HepG2 (cell line): ENCODE data around the gene LMTK2. TPM values are rescaled to one million over a fixed set of nuclear protein-coding genes. Genes with fewer than 3 reads are reported as not detected.

Experiments used
- ATM ChIP-seq: fragments of 450-650 bp; IDR thresholded peaks from 2 replicates; pipeline ENCODE4 v1.7.1; 2017; ENCODE audit warnings: mild to moderate bottlenecking, borderline replicate concordance
- FOSL1 ChIP-seq: sonication (generic); formaldehyde crosslinking; IDR thresholded peaks from 2 replicates; pipeline ENCODE4 v1.9.0; 2021; ENCODE audit warnings: missing genetic modification reagents, borderline replicate concordance
- MIER2 ChIP-seq: IDR thresholded peaks from 2 replicates; pipeline ENCODE4 v1.6.1; 2016; ENCODE audit warnings: missing biosample characterization, missing genetic modification reagents
- NFE2 ChIP-seq: sonication (generic); formaldehyde crosslinking; IDR thresholded peaks from 2 replicates; pipeline ENCODE4 v1.4.0; 2020; ENCODE audit warnings: missing genetic modification reagents
- NFE2L1 ChIP-seq: sonication (generic); formaldehyde crosslinking; IDR thresholded peaks from 2 replicates; pipeline ENCODE4 v1.4.0; 2020; ENCODE audit warnings: missing genetic modification reagents, mild to moderate bottlenecking, borderline replicate concordance
- NR2F2 ChIP-seq: IDR thresholded peaks from 2 replicates; pipeline ENCODE4 v1.6.1; 2012; ENCODE audit warnings: low read depth, inconsistent platforms, borderline replicate concordance
- PHF5A ChIP-seq: IDR thresholded peaks from one replicate; pipeline ENCODE4 v1.6.1; 2018; ENCODE audit warnings: low read depth, missing genetic modification reagents; ENCODE audit not compliant: unreplicated experiment
- RORA ChIP-seq: sonication (generic); formaldehyde crosslinking; IDR thresholded peaks from 2 replicates; pipeline ENCODE4 v1.5.0; 2020; ENCODE audit warnings: mild to moderate bottlenecking, missing genetic modification reagents, moderate library complexity
- SOX6 ChIP-seq, 2 experiments: fragments of 450-650 bp in 1 of 2; sonication (generic) in 1 of 2; formaldehyde crosslinking in 1 of 2; IDR thresholded peaks; 2 replicates each; pipeline versions ENCODE4 v1.4.0 to v1.6.1; 2017 to 2020; ENCODE audit warnings: antibody characterized with exemption in 1 of 2, mild to moderate bottlenecking in 1 of 2, missing genetic modification reagents in 1 of 2
- SP5 ChIP-seq: IDR thresholded peaks from 2 replicates; pipeline ENCODE4 v1.6.1; 2016; ENCODE audit warnings: low read depth, borderline replicate concordance
- SYNCRIP ChIP-seq: fragments of 200-400 bp; formaldehyde crosslinking; IDR thresholded peaks from 2 replicates; pipeline ENCODE4 v1.6.1; 2018; ENCODE audit warnings: mild to moderate bottlenecking, low read depth, low read length; ENCODE audit not compliant: insufficient read depth
- TEAD2 ChIP-seq: sonication (generic); formaldehyde crosslinking; IDR thresholded peaks from 2 replicates; pipeline ENCODE4 v1.9.0; 2021; ENCODE audit warnings: missing genetic modification reagents
- YY1 ChIP-seq: IDR thresholded peaks from 2 replicates; pipeline ENCODE4 v1.6.1; 2011; ENCODE audit warnings: low read length, low read depth, moderate library complexity, mild to moderate bottlenecking; ENCODE audit not compliant: insufficient read depth, insufficient replicate concordance
- ZFP82 ChIP-seq: sonication (generic); formaldehyde crosslinking; IDR thresholded peaks from 2 replicates; pipeline ENCODE4 v1.5.1; 2020; ENCODE audit warnings: mild to moderate bottlenecking, missing genetic modification reagents, borderline replicate concordance
- ZNF251 ChIP-seq: sonication (generic); formaldehyde crosslinking; IDR thresholded peaks from 2 replicates; pipeline ENCODE4 v1.9.0; 2021; ENCODE audit warnings: mild to moderate bottlenecking, missing genetic modification reagents
- ZNF30 ChIP-seq: sonication (generic); formaldehyde crosslinking; IDR thresholded peaks from 2 replicates; pipeline ENCODE4 v1.5.0; 2020; ENCODE audit warnings: mild to moderate bottlenecking, missing genetic modification reagents
- ZNF468 ChIP-seq: sonication (generic); formaldehyde crosslinking; IDR thresholded peaks from 2 replicates; pipeline ENCODE4 v1.8.0; 2022; ENCODE audit warnings: mild to moderate bottlenecking, moderate library complexity, missing genetic modification reagents
- ZNF484 ChIP-seq: sonication (generic); formaldehyde crosslinking; IDR thresholded peaks from 2 replicates; pipeline ENCODE4 v1.5.1; 2020; ENCODE audit warnings: mild to moderate bottlenecking, low read depth, missing genetic modification reagents, borderline replicate concordance
- ZNF501 ChIP-seq: sonication (generic); formaldehyde crosslinking; IDR thresholded peaks from 2 replicates; pipeline ENCODE4 v1.5.1; 2020; ENCODE audit warnings: mild to moderate bottlenecking, moderate library complexity, missing genetic modification reagents
- ZNF547 ChIP-seq: sonication (generic); formaldehyde crosslinking; IDR thresholded peaks from 2 replicates; pipeline ENCODE4 v1.5.1; 2020; ENCODE audit warnings: mild to moderate bottlenecking, missing genetic modification reagents
- ZNF773 ChIP-seq: sonication (generic); formaldehyde crosslinking; IDR thresholded peaks from 2 replicates; pipeline ENCODE4 v1.4.0; 2020; ENCODE audit warnings: missing genetic modification reagents, borderline replicate concordance
- ZNF878 ChIP-seq: sonication (generic); formaldehyde crosslinking; IDR thresholded peaks from 2 replicates; pipeline ENCODE4 v1.8.1; 2023; ENCODE audit warnings: mild to moderate bottlenecking, missing genetic modification reagents, moderate library complexity
- ZSCAN22 ChIP-seq: sonication (generic); formaldehyde crosslinking; IDR thresholded peaks from 2 replicates; pipeline ENCODE4 v1.4.0; 2020; ENCODE audit warnings: mild to moderate bottlenecking, missing genetic modification reagents
- polyA plus RNA-seq, 8 experiments: library from polyadenylated mRNA; depleted of rRNA in 3 of 8; stranded (reverse) in 7 of 8; unstranded in 1 of 8; fragments of >200 nt; fragmentation: Illumina TruSeq in 4 of 8; extraction: Trizol in 4 of 8; gene quantifications; 2 replicates each; pipeline versions ENCODE4 v1.2.1 to v1.2.3, GENCODE V29; 2011 to 2016; ENCODE audit warnings: low read depth in 4 of 8, missing spikeins in 1 of 8, mixed read lengths in 1 of 8; ENCODE audit not compliant: insufficient read depth in 1 of 8
- total RNA-seq, 5 experiments: library from RNA; depleted of rRNA; stranded (reverse); fragments of >200 nt; fragmentation: Illumina TruSeq; extraction: Trizol; gene quantifications; 2 replicates each; pipeline ENCODE4 v1.2.3, GENCODE V29; 2016; ENCODE audit warnings: low read depth in 1 of 5
- TF ChIP-seq, protein P1 (sequence below): fragments of 450-650 bp; IDR thresholded peaks from 2 replicates; pipeline ENCODE4 v1.6.1; 2017
- TF ChIP-seq, protein P2 (sequence below): sonication (generic); formaldehyde crosslinking; IDR thresholded peaks from 2 replicates; pipeline ENCODE4 v1.4.0; 2020; ENCODE audit warnings: missing genetic modification reagents, borderline replicate concordance
- TF ChIP-seq, protein P3 (sequence below): sonication (generic); formaldehyde crosslinking; IDR thresholded peaks from 2 replicates; pipeline ENCODE4 v1.8.1; 2023; ENCODE audit warnings: mild to moderate bottlenecking, moderate library complexity, missing genetic modification reagents

Gene LMTK2
- total and polyA plus RNA-seq, 2 of the 13 experiments (the other 11 are each of a cell fraction or from before 2014, with no cell fraction given) = 9.5 to 11.7 TPM

DNA sequence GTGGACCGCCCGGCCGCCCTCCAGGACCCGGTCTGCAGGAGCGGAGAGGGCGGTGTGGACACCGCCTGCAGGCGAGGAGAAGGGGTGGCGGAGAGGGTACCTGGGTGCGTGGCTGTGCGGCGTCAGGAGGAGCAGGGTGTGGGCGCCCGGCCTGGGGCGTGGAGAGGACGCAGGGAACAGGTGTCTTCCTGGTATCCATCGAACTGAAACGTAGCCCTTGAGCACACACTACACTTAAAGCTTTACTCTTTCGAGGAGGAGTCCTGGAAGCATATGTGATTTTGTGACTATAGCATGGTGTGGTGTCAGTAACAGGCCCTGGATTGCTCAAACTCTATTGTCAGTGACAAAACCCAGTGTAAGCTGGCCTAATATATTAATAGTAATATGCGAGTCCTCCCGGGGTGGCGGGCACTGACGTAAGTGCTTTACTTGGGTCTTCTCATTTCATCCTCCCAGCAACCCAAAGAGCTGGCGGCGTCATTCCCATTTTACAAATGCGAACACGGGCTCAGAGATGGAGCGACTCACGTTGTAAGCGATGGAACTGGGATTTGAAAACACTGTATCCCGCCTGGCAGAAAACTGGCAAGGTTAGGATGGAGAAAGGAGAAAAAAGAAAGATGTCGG, 145.9 kb downstream of the LMTK2 start (continued):
- TF ChIP-seq MIER2 = no peak
- no peak for TF ChIP-seq ZSCAN22 (CRISPR knock-in tag)
- TF ChIP-seq ZNF484 (CRISPR knock-in tag) = no peak
- no peak for TF ChIP-seq NR2F2
- TF ChIP-seq SYNCRIP = no peak
- TF ChIP-seq ZNF773 (CRISPR knock-in tag) = no peak
- TF ChIP-seq SOX6 (IDR thresholded peaks at IDR 0.05) = no peak
- no peak for TF ChIP-seq SOX6 (CRISPR knock-in tag; IDR thresholded peaks at IDR 0.05)
- TF ChIP-seq, protein P1, sequence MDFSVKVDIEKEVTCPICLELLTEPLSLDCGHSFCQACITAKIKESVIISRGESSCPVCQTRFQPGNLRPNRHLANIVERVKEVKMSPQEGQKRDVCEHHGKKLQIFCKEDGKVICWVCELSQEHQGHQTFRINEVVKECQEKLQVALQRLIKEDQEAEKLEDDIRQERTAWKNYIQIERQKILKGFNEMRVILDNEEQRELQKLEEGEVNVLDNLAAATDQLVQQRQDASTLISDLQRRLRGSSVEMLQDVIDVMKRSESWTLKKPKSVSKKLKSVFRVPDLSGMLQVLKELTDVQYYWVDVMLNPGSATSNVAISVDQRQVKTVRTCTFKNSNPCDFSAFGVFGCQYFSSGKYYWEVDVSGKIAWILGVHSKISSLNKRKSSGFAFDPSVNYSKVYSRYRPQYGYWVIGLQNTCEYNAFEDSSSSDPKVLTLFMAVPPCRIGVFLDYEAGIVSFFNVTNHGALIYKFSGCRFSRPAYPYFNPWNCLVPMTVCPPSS = no peak
- no peak; the same call in 1 of the 2 replicates for TF ChIP-seq SP5 (CRISPR knock-in tag)
- TF ChIP-seq ZFP82 (CRISPR knock-in tag) = no peak
- TF ChIP-seq ATM = no peak
- TF ChIP-seq ZNF547 (CRISPR knock-in tag) = 0 out of 2 replicates have a peak, but pooled peaks have one; percentile 26
- TF ChIP-seq, protein P2, sequence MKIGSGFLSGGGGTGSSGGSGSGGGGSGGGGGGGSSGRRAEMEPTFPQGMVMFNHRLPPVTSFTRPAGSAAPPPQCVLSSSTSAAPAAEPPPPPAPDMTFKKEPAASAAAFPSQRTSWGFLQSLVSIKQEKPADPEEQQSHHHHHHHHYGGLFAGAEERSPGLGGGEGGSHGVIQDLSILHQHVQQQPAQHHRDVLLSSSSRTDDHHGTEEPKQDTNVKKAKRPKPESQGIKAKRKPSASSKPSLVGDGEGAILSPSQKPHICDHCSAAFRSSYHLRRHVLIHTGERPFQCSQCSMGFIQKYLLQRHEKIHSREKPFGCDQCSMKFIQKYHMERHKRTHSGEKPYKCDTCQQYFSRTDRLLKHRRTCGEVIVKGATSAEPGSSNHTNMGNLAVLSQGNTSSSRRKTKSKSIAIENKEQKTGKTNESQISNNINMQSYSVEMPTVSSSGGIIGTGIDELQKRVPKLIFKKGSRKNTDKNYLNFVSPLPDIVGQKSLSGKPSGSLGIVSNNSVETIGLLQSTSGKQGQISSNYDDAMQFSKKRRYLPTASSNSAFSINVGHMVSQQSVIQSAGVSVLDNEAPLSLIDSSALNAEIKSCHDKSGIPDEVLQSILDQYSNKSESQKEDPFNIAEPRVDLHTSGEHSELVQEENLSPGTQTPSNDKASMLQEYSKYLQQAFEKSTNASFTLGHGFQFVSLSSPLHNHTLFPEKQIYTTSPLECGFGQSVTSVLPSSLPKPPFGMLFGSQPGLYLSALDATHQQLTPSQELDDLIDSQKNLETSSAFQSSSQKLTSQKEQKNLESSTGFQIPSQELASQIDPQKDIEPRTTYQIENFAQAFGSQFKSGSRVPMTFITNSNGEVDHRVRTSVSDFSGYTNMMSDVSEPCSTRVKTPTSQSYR (CRISPR knock-in tag) = no peak
- no peak; the same call in 1 of the 2 replicates for TF ChIP-seq ZNF878
- TF ChIP-seq RORA (CRISPR knock-in tag) = no peak
- no peak for TF ChIP-seq NFE2L1 (CRISPR knock-in tag)
- TF ChIP-seq YY1 = peak; percentile 5
- no peak for TF ChIP-seq ZNF251 (CRISPR knock-in tag)
- no peak for TF ChIP-seq FOSL1 (CRISPR knock-in tag)
- no peak for TF ChIP-seq ZNF468 (CRISPR knock-in tag)
- TF ChIP-seq TEAD2 (CRISPR knock-in tag) = no peak
- TF ChIP-seq, protein P3, sequence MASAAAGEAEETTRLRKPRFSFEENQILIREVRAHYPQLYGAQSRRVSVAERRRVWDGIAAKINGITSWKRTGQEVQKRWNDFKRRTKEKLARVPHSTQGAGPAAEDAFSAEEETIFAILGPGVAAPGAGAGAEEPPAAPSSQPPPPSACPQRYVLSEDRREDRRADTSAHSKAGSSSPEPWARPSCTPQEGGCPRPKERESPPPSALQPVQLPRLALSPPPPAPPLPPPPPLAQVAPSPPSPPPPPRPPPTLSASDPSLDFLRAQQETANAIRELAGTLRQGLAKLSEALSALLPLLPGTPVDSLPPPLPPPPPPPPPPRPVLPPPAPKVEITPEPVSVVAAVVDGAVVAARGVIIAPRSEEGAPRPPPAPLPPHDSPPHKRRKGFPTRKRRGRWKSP = 0 out of 2 replicates have a peak, but pooled peaks have one; percentile 10
- TF ChIP-seq ZNF30 (CRISPR knock-in tag) = no peak
- TF ChIP-seq NFE2 = no peak
- peak; percentile 29 for TF ChIP-seq PHF5A (CRISPR knock-in tag)
- TF ChIP-seq ZNF501 (CRISPR knock-in tag) = peak; percentile 7
